Uterus (tissue), 2 donors: Measurements from ENCODE around the gene NSD1.
"Not testable (repeated sequence)": the region's sequence is repeated elsewhere in the genome, so short reads cannot be mapped to it uniquely, and the experiment has no call there.

ENCODE experiments used
- POLR2A ChIP-seq, 2 donors: fragments of 450-650 bp; IDR thresholded peaks; one replicate each; pipeline ENCODE4 v1.6.1; 2016; ENCODE audit warnings: antibody characterized with exemption in 2 of 2, mild to moderate bottlenecking in 1 of 2, moderate library complexity in 1 of 2
- TF ChIP-seq, protein P1 (sequence below), 4 experiments: fragments of 200-600 bp in 2 of 4; fragments of 450-650 bp in 2 of 4; sonication (generic) in 2 of 4; IDR thresholded peaks; one replicate each; pipeline ENCODE4 v1.5.1; 2016 to 2019; ENCODE audit warnings: antibody characterized with exemption in 4 of 4, mild to moderate bottlenecking in 2 of 4, moderate library complexity in 1 of 4

DNA sequence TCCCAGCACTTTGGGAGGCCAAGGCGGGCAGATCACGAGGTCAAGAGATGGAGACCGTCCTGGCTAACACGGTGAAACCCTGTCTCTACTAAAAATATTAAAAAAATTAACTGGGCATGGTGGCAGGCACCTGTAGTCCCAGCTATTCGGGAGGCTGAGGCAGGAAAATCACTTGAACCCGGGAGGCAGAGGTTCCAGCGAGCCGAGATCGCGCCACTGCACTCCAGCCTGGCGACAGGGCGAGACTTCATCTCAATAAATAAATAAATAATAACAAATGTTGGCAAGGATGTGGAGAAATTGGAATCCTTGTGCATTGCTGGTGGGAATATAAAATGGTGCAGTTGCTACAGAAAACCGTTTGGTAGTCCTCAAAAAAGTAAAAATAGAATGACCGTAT is 209.4 kb downstream of the NSD1 start:
- TF ChIP-seq, protein P1, sequence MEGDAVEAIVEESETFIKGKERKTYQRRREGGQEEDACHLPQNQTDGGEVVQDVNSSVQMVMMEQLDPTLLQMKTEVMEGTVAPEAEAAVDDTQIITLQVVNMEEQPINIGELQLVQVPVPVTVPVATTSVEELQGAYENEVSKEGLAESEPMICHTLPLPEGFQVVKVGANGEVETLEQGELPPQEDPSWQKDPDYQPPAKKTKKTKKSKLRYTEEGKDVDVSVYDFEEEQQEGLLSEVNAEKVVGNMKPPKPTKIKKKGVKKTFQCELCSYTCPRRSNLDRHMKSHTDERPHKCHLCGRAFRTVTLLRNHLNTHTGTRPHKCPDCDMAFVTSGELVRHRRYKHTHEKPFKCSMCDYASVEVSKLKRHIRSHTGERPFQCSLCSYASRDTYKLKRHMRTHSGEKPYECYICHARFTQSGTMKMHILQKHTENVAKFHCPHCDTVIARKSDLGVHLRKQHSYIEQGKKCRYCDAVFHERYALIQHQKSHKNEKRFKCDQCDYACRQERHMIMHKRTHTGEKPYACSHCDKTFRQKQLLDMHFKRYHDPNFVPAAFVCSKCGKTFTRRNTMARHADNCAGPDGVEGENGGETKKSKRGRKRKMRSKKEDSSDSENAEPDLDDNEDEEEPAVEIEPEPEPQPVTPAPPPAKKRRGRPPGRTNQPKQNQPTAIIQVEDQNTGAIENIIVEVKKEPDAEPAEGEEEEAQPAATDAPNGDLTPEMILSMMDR (IDR thresholded peaks at IDR 0.05): not testable (repeated sequence)
- TF ChIP-seq POLR2A (IDR thresholded peaks at IDR 0.05): not testable (repeated sequence)
